GM12878 (cell line): Measurements from ENCODE around the gene GLO1. TPM values are rescaled to one million over a fixed set of nuclear protein-coding genes. Genes with fewer than 3 reads are reported as not detected.

Source experiments
- CTCF ChIP-seq, 3 experiments: IDR thresholded peaks in 2 of 3; conservative IDR thresholded peaks in 1 of 3; 2 replicates each; pipeline ENCODE4 v1.5.1; 2011; ENCODE audit warnings: low read depth in 3 of 3, low read length in 3 of 3, mild to moderate bottlenecking in 3 of 3, control low read depth in 2 of 3, moderate library complexity in 2 of 3, inconsistent platforms in 1 of 3, mixed read lengths in 1 of 3; ENCODE audit not compliant: control insufficient read depth in 2 of 3, insufficient read depth in 1 of 3; ENCODE audit errors: extremely low read depth in 1 of 3
- DPF2 ChIP-seq: fragments of 450-650 bp; IDR thresholded peaks from 2 replicates; pipeline ENCODE4 v1.6.1; 2017; ENCODE audit warnings: mild to moderate bottlenecking
- EGR1 ChIP-seq, 2 experiments: IDR thresholded peaks; 1 replicate in 1 of 2; 2 replicates in 1 of 2; pipeline ENCODE4 v1.6.1; 2011 to 2012; ENCODE audit warnings: low read depth in 2 of 2, low read length in 2 of 2, borderline replicate concordance in 1 of 2, mild to moderate bottlenecking in 1 of 2, moderate library complexity in 1 of 2
- HDAC6 ChIP-seq: fragments of 200-600 bp; sonication (generic); IDR thresholded peaks from one replicate; pipeline ENCODE4 v1.8.0; 2017; ENCODE audit warnings: antibody characterized with exemption; ENCODE audit not compliant: unreplicated experiment
- HSF1 ChIP-seq: fragments of 150-350 bp; IDR thresholded peaks from 2 replicates; pipeline ENCODE4 v1.6.1; 2014; ENCODE audit warnings: mild to moderate bottlenecking, low read depth, low read length
- MTA2 ChIP-seq: fragments of 450-650 bp; IDR thresholded peaks from 2 replicates; pipeline ENCODE4 v1.6.1; 2016; ENCODE audit warnings: low read depth, mild to moderate bottlenecking, moderate library complexity
- NBN ChIP-seq: fragments of 450-650 bp; IDR thresholded peaks from 2 replicates; pipeline ENCODE4 v1.6.1; 2016
- NFXL1 ChIP-seq: fragments of 450-650 bp; IDR thresholded peaks from 2 replicates; pipeline ENCODE4 v1.6.1; 2017; ENCODE audit warnings: antibody characterized with exemption, mild to moderate bottlenecking, borderline replicate concordance
- NRF1 ChIP-seq: conservative IDR thresholded peaks from 2 replicates; pipeline ENCODE4 v1.6.1; 2011; ENCODE audit warnings: mild to moderate bottlenecking, low read depth, low read length, improper control_type of control experiment
- PML ChIP-seq: IDR thresholded peaks from 2 replicates; pipeline ENCODE4 v1.6.1; 2012; ENCODE audit warnings: low read length, inconsistent platforms
- POLR2AphosphoS2 ChIP-seq: IDR thresholded peaks from 2 replicates; pipeline ENCODE4 v1.6.1; 2011; ENCODE audit warnings: low read depth, mild to moderate bottlenecking, low read length, improper control_type of control experiment, moderate library complexity
- SIX5 ChIP-seq: IDR thresholded peaks from 2 replicates; pipeline ENCODE4 v1.6.1; 2011; ENCODE audit warnings: mild to moderate bottlenecking, low read depth, low read length, moderate library complexity; ENCODE audit not compliant: severe bottlenecking
- TBL1XR1 ChIP-seq: IDR thresholded peaks from 2 replicates; pipeline ENCODE4 v1.6.1; 2012; ENCODE audit warnings: low read depth, low read length, improper control_type of control experiment
- WRNIP1 ChIP-seq: IDR thresholded peaks from 2 replicates; pipeline ENCODE4 v1.6.1; 2011; ENCODE audit warnings: low read depth, low read length, improper control_type of control experiment, borderline replicate concordance
- YY1 ChIP-seq: IDR thresholded peaks from 2 replicates; pipeline ENCODE4 v1.6.1; 2011; ENCODE audit warnings: low read depth, mild to moderate bottlenecking, low read length
- ZNF592 ChIP-seq: fragments of 450-650 bp; IDR thresholded peaks from 2 replicates; pipeline ENCODE4 v1.6.1; 2017; ENCODE audit warnings: mild to moderate bottlenecking, moderate library complexity
- ZNF687 ChIP-seq: fragments of 450-650 bp; IDR thresholded peaks from 2 replicates; pipeline ENCODE4 v1.6.1; 2017; ENCODE audit warnings: mild to moderate bottlenecking, moderate library complexity
- polyA plus RNA-seq, 11 experiments: library from polyadenylated mRNA; depleted of rRNA in 4 of 11; unstranded in 6 of 11; stranded (reverse) in 5 of 11; fragments of >200 nt; fragmentation: Nextera tagmentation in 4 of 11; fragmentation: Illumina TruSeq in 1 of 11; extraction: Ambion mirVana in 4 of 11; extraction: Trizol in 1 of 11; gene quantifications; 1 replicate in 1 of 11; 2 replicates in 10 of 11; pipeline versions ENCODE4 v1.2.1 to v1.2.3, GENCODE V29; 2011 to 2016; ENCODE audit warnings: inconsistent platforms in 2 of 11, missing spikeins in 2 of 11, low read depth in 1 of 11
- total RNA-seq, 4 experiments: library from RNA; depleted of rRNA in 3 of 4; stranded (reverse); fragments of >200 nt in 3 of 4; fragmentation: Illumina TruSeq in 1 of 4; extraction: Trizol in 1 of 4; gene quantifications; 2 replicates each; pipeline versions ENCODE4 v1.2.1 to v1.2.3, GENCODE V29; 2013 to 2021

GLO1 gene
- total and polyA plus RNA-seq, 10 of the 15 experiments (the other 5 are each of a cell fraction or from before 2014, with no cell fraction given), result 105 to 227 (median 150) TPM

DNA sequence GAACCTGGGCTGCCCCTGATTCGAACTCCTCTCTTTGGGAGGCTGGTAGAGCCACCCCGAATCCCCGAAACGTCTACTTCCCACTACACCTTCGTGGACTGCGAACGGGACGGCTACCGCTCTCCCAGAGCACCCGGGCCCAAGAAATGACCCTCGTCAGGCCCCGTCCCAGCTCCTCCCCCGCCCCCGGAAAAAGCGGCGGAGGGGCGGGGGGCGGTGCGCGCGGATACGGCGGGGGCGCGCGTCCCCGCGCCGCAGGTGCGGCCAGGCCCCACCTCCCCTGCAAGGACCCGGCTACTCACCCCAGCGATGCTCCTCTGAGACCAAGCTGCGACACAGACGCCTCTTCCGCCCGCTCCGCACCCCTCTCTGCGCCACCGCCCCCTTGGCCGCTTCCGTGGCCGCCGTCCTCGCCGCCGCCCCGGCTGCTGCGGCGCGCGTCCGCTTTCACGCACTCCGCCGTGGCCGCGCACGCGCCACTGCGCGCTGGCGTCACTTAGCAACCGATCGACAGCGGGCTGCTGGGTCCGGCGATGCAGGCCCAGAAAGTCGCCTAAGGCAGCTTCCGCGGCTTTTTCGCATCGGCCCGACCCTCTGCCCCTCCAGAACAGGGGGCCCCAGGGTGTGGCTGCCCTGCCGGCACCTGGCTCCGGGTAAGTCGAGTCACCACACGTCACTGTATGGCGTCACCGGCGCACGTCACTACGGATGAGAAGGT is 63.3 kb downstream of the GLO1 start, which contains the start of gene BTBD9 (continued):
- TF ChIP-seq ZNF592 (0 out of 2 replicates have a peak, but pooled peaks have one; percentile 15), NRF1 (peak; percentile 35; the same call in 1 of the 2 replicates), PML (peak; percentile 68; the same call in 1 of the 2 replicates), CTCF (IDR thresholded peaks at IDR 0.05 in 2 of 3, conservative IDR thresholded peaks at IDR 0.05 in 1 of 3; ENCODE audit: control insufficient read depth in 2 of 3, extremely low read depth in 1 of 3, insufficient read depth in 1 of 3, low read depth in 3 of 3, low read length in 3 of 3) (no peak), DPF2 (0 out of 2 replicates have a peak, but pooled peaks have one; percentile 72), POLR2AphosphoS2 (no peak), SIX5 (no peak), ZNF687 (peak; percentile 64; the same call in 1 of the 2 replicates), WRNIP1 (no peak), TBL1XR1 (no peak), YY1 (peak; percentile 47; the same call in 1 of the 2 replicates), MTA2 (0 out of 2 replicates have a peak, but pooled peaks have one; percentile 1), HDAC6 (no peak), EGR1 (IDR thresholded peaks at IDR 0.05; ENCODE audit: borderline replicate concordance in 1 of 2, low read depth in 2 of 2, low read length in 2 of 2) (peak; percentile 76 to 94), NBN (peak; percentile 80), NFXL1 (peak; percentile 73; the same call in 1 of the 2 replicates), HSF1 (0 out of 2 replicates have a peak, but pooled peaks have one; percentile 13)
